CD1c-positive myeloid dendritic cell (primary cell): ENCODE measurements around the gene CNTN4.

Source experiments
- DNase-seq: peaks from one replicate; pipeline ENCODE4 v3.0.0-alpha.2; 2016; ENCODE audit errors: extremely low spot score

The CNTN4 gene

DNA sequence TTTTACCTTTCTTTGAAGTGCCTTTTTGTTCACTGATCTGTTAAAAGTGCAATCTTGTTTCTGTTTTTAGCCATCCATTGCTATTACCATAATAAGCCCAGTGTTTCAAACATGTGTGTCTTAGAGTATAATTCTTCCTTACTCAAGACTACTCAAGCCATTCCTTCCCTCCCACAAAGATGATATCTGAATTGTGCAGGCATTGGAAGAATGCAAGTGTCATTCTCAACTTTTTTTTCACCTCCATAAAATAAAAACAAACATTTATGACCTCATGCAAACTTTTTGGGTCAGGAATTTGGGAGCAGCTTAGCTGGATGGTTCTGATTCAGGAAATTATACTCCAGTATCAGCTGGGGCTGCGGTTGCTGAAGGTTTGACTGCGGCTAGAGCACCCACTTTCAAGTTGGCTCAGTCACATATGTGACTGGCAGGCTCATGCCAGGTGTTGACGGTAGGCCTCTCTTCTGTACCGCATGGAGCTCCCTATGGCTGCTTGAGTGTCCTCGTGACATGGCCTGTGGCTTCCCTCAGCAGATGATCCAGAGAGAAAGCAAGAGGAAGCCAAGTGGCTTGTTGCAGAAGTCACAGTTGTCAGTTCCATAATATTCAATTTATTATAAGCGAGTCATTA is 490.8 kb downstream of the CNTN4 start:
- no peak for DNase-seq

GRCh38 chr3:2595486-2595885 is 496.8 kb downstream of the CNTN4 start:
- DNase-seq, result no peak

DNA sequence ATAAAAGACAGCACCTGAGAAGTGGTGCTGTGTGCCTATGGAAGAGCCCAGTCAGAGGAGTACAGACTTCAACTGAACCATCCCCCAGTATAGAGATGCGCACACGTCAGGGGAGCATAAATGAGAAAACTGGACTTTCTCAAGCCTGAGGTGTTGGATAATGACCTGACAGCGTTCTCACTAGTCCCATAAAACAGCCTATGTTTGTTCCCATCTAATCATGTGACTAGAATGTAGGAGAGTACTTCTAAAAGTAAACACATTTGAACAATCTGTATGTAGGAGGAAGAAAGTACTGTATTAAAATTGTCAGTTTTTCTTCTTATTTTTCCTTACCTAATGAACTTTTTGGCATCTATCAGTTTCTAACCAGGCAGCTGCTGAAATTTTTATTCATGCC is 498.9 kb downstream of the CNTN4 start:
- no peak for DNase-seq

DNA sequence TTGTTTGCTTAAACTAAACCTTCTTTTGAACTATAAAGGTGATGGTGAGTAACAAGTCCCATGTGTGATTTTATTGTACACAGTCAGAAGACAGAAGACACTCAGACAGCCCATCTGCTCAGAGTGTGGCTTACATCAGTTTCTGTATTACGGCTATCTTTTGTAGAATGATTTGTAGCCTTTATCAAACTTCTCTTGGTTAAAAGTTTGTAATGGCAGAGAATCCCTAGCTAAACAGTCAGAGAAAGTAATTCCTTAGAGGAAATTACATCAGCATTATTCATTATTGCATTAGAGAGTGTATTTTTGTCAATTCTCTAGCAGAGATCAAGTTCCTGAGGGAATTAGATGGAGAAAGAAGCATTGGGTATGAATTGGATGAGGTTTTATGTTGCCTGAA is 500.8 kb downstream of the CNTN4 start:
- DNase-seq, result no peak

- DNase-seq, result no peak
Observed at GRCh38 chr3:2603692-2604289, 505.1 kb downstream of the CNTN4 start.

DNA sequence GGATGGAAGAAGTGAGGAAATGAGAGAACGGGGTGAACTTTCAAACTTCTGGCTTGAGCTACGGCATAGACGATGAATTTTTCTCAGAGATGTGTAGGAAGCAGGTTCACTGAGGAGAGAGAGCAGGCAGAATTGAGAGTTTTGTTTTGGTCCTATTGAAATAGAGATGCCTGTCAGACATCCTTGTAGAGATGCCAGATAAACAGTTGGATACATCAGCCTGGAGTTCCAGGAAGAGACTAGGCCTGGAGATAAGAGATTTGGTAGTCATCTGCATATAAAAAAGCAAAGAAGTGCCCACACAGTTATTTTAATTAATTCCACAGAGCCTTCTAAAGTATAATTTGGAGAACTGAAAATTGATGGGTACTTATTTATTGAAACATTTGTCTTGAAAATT is 515.9 kb downstream of the CNTN4 start:
- no peak for DNase-seq

GRCh38 chr3:2615080-2615479 is 516.4 kb downstream of the CNTN4 start:
- no peak for DNase-seq

DNA sequence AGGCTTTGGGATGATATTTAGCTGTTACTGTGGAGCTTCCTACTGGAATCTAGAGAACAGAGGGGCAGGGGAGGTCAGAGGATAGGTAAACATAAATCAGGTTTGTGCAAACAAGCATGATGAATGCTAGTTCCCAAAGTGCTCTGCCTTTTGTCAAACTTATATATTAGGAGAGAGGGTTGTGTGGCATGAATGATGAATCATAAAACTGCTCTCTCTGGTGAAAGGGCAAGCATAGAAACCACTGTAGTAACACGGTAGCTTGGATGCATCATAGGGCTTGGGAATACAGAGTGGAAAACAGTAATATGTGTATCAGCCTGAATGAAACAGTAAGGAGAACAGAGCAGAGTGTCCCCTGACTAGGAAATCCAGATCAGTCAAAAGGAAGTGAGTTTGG is 524.8 kb downstream of the CNTN4 start:
- DNase-seq, result no peak

DNA sequence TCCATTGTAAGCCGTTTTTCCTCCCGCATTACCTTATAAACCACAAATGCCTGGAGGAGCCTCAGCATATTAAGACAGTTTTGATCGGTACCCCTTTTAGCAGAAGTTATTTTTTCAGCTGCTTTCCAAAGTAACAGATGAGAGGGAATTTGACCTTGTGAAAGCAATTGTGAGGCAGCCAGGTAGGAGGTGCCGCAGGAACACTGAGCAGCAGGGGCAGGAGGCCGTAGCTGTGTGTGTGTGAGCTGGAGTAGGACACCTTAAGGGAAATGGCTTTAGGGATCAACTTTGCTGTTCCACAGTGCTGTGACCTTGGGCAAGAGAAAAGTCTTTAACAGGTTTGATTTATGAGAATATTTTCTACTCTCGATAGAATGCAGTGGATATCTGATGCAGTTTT is 529.5 kb downstream of the CNTN4 start:
- no peak for DNase-seq

DNA sequence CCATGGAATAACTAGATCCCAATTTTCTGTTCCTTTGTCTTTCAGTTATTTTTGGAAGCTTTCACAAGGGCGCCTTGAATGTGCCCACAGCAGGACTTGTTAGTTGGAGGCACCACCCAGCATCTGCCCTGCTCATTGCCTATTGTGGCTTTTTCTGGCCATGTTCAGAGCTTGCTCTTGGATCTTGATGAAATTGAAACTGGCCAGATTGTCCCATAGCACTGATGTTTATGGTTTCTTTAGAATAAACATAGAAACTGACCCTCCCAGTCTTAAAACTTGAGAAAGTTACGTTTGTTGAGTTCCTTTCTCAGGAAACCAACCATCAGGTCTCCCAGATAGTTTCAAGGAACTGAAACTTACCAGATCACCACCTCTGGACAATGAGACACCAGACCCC is 536.8 kb downstream of the CNTN4 start:
- DNase-seq, result no peak

GRCh38 chr3:2643606-2644005 is 544.9 kb downstream of the CNTN4 start:
- DNase-seq, result no peak

DNA sequence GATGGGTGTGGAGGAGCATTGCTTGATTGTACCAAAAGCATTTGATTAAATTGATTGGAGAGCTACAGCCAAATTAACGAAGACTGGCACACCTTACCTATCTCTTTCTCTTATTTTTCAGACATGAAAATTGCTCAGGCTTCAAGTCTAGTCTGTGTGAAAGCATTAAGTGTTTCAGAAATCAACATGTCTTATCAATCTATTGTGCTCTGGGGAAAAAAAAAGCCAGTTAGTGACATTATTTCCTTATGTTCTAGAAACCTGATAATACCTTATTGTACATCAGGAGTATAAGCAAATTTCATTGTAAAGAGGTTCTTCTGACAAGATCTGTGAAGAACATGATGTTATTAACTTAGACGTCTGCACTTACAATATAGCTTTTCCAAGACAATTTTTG is 546.3 kb downstream of the CNTN4 start:
- DNase-seq, result no peak

GRCh38 chr3:2650746-2651145 is 552.1 kb downstream of the CNTN4 start:
- no peak for DNase-seq

DNA sequence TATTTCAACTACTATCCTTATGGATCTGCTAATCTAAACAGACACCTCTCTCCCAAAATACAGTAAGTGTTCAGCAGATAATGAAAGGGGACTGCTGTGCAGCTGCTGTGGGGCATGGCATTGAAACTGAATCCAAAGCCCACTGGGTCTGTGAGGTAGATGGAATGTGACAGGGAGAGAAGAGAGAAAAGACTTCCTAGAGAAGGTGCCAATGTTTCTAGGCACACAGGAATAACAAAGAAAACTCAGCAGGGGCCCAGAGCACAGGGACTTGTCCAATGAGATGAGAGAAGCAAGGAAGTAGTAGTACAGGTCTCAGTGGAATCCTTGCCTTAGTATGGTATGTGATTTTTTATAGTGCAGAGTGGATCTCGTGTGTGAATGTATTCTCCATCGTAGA is 553.7 kb downstream of the CNTN4 start:
- no peak for DNase-seq

DNA sequence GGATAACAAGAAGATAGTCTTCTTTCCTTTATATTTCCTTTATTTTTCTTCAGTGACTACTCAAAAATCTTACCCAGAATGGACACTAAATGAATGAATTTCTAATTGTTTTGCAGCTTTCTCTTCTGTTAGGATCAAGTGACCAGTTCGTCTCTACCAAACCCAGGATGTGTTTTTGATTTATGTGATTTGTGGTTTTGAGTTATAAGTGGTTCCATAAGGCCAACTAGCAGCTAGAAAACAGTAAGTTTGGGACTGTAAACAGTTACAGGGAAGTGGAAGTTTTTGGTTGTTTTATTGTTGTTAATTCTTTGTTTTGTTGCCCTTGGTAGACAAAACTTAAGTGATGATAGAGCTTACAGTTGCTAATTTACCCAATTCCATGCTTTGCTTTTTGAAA is 555.0 kb downstream of the CNTN4 start:
- no peak for DNase-seq

GRCh38 chr3:2655229-2655701 is 556.6 kb downstream of the CNTN4 start:
- no peak for DNase-seq

DNA sequence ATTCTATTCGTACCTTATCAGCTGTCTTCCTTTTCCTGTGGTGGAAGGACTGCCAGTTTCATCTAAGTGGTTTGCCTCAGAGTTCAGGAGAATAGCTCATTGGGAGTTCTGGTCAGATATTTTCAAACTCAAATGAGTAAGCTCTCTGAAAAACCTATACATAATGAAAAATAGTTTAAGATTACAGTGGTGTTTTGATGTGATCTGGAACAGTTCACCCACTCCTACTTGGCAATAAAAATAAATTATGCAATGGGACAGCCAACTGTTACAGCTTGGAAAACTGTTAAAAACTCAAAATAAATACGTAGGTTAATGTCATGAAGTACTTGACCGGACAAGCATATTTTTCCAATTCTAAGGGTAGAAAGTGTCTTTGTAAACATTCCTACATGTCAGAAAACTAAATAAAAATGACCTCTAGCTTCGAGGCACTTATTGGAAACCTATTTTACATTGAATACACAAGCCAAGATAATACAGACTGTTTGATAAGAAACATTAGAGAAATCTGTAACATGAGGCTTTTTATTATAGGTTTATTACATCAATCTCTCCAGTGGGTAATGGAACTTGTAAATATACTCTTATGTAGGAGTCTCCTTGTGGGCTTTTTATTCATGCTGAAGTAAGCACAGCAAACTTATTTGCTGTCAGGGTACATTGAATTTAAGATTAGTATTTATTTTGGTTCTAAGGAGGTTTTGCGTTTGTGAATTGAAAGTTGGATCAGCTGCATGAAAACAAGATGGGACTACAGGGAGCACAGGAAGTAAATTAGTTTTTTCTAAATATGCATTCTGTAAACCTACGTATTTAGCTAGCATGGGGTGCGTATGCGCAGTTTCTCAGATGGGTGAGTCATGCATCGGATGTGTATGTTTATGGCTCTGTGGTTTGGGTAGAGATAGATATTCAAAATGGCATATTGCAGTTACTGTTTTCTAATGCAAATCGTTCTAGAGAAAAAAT is 558.4 kb downstream of the CNTN4 start:
- DNase-seq, result no peak

GRCh38 chr3:2657971-2658370 is 559.3 kb downstream of the CNTN4 start:
- no peak for DNase-seq

DNA sequence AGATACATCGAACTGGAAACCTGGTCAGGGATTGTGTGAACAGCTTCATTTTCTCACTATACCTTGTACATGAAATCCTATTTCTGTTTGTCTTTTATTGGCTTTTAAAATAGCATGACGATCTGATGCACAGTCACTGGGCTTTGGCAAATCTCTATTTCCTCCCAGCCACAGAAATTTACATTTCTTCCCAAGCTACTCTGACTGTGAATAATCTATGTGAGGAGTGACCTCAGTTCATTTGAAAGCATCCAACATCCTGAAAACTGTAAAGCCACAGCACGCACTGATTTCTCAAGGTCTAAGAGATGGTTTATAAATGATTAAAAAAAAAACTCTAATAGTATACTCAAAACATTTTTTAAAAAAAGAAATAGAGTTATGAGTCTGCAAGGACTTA is 561.2 kb downstream of the CNTN4 start:
- DNase-seq, result no peak

DNA sequence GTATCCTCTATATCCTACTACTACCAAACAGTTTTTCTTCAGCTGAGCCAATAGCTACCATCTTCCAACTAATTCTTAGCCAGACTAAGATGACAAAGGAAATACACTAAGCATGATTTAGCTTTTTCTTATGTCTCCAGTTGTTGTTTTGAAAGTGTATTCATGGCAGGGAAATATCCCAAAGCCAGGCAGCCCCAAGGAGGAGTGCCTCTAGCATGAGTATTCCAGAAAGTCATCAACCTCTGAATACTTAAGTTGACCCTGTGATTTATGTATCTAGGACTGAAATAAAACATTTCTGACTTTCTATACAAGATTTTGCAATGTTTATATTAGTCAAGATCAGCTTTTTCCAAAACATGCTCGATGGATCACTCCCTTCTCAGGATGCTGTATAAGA is 562.4 kb downstream of the CNTN4 start:
- no peak for DNase-seq

DNA sequence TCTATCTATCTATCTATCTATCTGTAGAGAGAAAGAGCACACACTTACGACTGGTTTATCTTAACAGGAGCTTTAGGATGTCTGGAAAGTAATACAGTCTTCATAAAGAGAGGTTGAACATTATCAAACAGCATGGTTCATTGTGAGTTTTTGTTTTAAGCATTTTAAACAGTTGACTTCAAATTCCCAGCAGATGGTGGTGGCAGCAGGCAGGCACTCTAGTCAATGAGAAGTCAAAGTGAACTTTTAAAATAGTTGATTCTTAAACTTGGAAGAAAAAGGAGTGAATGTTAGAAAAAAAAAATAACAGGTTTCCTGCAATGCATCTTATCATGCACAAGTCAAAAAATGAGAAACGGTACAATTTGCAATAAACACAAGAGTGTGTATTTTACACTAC is 578.8 kb downstream of the CNTN4 start:
- no peak for DNase-seq

DNA sequence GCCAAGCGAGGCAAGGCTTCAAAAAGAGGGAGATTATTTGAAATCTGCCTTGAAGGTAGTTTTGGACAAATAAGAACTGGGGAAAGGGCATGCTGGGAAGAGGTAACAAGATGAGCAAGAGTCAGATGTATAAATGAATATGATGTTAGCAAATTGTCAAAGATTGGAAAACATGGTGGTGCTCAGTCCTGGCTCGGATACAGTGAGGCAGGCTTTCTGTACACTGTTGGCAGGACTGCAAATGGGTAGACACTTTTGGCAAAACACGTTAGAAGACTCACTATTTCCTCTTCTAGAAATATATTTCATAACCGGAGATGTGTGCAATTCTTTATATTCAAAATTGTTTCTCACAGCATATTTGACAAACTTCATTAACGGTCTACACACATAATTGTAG is 581.6 kb downstream of the CNTN4 start:
- no peak for DNase-seq

DNA sequence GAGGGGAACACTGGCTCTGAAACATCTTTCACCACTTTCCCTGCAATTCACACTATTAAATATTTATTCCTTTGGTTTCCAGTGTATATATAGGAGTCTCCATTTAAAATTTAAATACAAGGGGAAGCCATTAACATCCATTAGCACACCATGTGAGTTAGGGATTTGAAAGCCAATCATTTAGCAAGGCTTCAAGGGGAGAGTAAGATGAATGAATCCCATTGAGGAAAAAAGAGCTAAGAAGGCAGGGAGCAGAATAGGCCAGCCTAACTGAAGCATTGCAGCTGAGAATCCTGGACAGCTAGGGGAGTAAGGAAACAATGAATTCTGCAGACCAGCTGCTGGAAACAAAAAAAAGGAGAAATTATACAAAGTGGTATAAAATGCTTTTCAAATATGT is 585.4 kb downstream of the CNTN4 start:
- DNase-seq, result no peak
